HG03159 (cell line): ENCODE data around the gene NHEJ1.

ENCODE experiments used
- ATAC-seq: cut with Tn5 transposase; IDR thresholded peaks from one replicate; pipeline ENCODE4 v1.9.1; 2021; ENCODE audit warnings: mild to moderate bottlenecking, moderate library complexity; ENCODE audit not compliant: unreplicated experiment

The NHEJ1 gene

DNA sequence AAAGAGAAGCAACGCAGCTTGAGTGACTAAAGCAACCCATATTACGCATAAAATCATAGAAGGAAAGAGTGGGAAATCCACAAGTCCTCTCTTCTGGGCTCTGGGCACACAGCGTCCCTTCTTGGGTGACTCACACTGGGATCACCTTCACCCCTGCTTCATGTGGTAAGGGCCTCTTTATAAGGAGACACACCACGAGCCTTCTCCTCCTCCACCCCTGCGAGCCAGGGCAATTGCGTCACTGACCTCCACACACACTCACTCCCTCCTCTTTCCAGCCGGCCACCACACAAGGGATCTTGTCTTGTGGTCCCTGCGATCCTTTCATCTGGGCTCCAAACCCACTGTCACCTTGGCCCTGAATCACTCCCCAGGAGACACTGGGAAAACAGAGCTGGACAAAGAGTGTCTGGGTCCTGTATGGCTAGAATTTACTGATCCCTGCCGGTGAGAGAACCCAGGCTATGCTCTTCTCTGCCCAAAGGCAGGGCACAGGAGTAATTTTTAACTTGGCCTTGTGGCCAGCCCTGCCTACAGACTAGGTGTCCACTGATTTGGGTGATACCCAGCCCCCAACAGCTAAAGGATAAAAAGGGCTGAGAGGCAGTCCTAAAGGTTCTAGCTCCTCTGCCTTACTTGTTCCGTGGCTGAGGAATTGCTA is 35.3 kb downstream of the NHEJ1 start:
- ATAC-seq: no peak

- no peak for ATAC-seq
Observed at GRCh38 chr2:219124381-219125110, 36.1 kb downstream of the NHEJ1 start.

DNA sequence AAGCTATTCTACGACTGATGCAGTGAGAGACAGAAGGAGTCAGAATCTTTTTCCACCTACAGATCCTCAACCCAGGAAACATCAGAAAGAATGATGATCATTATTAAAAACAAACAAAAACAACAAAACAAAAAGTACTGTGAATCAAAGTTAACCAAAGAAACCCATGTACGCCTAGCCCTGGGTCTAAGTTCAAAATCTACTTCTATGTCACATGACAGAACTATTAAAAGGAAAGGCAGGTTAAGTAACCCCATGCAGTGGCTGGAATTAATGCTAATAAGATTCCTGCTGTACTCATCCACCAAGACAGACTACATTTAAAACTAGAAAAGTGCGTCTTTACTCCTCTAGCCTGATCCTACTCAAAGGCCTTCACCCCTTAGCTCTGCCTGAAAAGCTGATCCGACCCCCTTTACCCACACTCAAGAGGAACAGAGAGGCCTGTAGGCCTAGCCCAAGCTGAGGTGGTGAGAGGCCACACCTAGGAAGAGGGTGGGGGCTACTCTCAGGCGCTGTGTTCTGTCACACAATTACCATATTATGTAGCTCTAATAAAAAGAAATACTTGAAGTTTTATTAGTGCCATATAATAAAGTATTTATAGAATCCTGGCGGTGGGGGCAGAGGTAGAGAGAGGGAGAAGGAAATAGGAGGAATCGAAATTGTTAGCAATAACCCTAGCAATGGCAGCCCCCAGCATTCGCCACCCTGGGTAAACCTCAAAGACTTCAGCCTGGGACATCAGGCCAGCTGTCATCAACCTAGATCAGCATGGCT is 37.1 kb downstream of the NHEJ1 start:
- no peak for ATAC-seq

DNA sequence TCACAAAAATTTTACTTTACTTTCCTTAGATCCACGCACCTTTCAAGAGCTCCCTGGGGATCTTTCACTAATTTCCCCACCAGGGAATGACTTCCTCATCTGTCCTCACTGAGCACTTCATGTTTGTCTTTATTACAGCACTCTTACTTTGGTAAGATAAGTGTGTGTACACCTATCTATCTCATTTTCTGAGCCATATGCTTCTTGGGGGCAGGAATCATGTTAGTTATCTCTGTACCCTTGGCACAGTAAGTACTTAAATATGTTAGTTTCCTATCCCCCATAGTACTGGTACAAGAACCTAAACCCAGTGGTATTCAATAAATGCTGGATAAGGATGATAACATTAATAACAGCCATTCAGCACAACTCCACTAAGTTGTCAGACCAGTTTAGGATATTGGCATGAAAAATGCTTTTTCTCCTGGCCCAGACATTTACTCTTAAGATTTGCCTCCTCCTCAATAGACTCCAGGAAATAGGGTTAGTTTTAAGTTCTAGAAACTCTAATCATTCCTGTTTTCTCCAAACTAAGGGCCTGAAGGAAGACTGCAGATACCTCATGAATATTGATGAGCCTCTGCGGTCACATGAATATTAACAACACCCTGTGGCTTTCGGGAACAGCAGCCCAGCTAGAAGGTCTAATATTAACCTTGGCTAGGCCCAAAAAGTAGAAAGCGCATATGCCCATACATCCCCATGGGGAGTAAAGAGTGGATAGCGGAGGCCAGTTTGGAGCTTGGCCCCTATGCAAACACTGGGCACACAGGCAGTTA is 38.2 kb downstream of the NHEJ1 start:
- no peak for ATAC-seq

DNA sequence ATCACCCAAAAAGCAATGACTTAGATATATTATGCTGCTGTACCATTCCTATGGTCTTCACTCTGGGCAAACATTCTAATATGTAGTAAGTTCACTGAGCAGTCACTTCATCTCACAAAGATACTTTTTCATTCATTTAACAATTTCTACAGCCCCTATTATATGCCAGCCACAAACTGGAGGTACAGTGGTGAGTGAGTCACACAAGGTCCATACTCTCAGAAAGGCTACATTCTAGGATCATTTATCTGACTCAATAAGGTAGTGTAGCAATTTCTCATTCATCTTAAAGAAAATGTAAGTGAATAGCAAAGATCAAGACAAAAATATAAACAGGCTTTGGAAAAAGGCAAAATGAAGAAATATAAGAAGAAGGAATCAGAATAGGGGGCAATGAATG is 40.5 kb downstream of the NHEJ1 start:
- no peak for ATAC-seq

GRCh38 chr2:219119422-219120043 is 41.1 kb downstream of the NHEJ1 start:
- ATAC-seq: no peak

DNA sequence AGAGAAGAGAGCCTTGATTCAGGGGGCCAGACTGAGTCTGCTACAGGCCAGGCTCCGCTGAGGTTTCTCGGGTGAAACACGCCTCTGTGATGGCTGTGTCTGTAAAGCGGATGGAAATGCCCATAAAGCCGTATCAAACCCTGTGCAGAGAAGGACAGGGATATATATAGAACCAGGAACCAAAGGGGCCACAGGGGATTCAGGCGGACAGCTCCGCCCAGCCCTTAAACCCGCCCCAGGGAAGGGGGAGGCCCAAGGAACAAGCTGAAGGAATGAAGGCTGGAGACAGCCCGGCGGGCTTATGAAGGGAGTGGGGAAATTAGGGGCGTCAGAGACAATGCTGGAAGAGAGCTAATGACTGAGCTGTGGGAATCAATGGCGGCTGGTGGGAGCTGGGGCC is 42.1 kb downstream of the NHEJ1 start:
- no peak for ATAC-seq

DNA sequence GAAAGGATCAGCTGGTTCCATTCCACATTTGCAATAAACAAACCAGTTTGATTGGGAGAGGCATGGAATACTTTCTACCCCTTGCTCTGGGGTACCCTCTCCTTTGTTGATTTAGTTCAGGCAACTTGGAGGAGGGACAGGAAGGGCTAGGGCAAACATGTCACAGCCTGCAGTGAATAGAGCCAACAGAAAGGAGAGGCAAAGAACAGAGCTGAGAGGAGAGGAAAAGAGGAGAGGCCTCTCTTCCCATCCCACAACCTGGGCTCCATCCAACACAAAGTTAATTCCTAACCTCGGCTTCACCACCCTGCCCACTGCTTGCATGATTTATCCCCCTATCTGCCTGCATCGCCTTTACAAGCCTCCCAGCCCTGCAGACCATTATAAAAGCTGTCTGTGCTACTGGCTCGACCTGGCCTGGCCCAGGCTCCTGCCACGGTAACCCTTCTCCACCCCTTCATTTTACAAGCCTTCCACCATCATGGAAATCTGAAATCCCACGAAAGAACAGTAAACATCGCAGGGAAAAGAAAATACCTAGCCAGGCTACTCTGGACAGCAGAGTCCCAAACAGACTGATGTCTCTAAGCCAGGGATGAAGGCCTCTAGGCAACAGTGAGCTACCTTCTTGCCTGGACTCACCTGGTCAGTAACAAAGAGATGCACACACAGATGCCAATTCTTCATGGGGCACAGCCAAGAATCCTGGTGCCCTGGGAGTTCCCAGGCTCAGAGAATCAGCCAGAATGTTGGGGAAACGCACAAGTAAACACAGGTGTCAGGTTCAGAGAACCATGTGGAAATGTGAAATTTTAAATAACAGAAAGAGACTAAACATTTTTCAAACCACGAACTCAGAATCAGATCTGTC is 43.6 kb downstream of the NHEJ1 start:
- no peak for ATAC-seq

DNA sequence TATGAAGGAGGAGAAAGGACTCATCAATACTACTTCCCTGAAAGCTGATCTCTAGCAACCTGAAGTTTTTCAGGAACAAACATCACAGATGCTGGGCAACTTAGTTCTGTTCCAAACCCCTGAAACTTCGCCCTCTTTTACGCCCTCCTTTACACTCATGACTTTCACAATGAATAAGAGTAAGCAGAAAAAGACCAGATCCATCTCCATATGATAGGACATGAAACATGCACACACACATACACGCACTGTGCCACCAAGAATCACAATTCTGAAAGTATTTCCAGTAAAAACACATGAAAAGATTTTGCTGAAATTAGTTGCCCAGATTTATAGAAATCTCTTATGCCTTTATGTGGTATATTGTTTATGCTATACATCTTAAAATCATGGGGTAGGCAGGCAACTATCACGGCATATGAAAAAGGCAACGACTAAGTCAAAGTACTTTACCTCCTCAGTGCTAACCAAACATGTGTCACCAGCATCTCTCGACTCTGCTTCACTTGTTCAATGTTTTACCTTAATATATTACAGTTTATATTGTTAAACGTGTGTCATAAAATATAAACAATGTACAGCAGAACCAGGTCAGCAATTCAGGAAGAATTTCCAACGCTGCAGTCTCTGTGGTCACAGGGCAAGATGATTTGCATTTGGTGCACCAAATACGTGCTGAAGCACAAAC is 47.8 kb downstream of the NHEJ1 start:
- no peak for ATAC-seq

- ATAC-seq: no peak
Observed at GRCh38 chr2:219112062-219112406, 48.6 kb downstream of the NHEJ1 start.

GRCh38 chr2:219111375-219112061 is 49.1 kb downstream of the NHEJ1 start:
- no peak for ATAC-seq

GRCh38 chr2:219109471-219109870 is 51.1 kb downstream of the NHEJ1 start:
- no peak for ATAC-seq

DNA sequence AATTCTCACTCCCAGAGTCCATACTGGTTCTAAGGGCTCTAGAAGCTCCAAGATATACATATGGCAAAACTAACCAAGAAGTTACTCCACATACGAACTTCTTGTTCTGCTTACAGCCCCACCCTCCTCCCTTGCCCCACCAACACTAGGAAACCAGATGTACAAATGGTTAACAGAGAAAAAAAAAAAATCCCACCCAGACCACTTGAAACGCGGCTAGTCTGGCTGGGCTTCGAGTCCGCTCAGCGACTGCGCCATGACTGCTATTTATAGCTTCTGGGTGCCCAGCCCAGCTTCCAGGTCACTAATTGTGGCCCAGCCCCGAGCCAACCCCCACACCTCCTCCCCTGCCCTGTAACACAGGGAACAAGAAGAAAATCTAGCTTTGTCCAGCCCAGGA is 52.9 kb downstream of the NHEJ1 start:
- ATAC-seq: no peak

- no peak for ATAC-seq
Observed at GRCh38 chr2:219106251-219106650, 54.4 kb downstream of the NHEJ1 start.

GRCh38 chr2:219104107-219105035 is 56.2 kb downstream of the NHEJ1 start:
- ATAC-seq: no peak

- no peak for ATAC-seq
Observed at GRCh38 chr2:219099329-219099728, 61.3 kb downstream of the NHEJ1 start.

DNA sequence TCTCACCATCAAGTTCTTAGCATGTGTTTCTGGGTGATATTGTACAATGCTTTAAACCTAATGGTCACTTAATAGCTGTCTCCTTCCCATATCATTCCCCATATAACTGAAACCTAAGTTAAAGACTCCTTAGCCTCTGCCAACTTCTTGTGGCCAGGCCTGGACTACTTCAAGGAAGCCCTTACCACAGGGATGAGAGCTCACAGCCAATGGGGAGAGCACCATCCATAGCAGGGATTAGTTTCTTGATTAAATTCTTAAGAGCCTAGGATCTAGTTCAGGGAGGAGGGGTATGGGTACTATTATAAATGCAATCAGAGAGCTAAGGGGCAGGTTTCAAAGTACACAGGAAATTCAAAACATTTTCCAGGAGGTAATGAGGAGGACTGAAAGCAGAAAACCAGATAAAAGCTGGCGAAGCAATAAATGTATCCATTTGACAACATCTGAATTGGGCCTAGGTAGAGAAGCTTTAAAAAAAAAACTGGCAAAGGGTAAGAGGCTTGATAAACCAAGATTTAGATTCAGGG is 65.1 kb downstream of the NHEJ1 start:
- no peak for ATAC-seq
